ENCODE results near the gene ATP10A.

ATP10A gene

DNA sequence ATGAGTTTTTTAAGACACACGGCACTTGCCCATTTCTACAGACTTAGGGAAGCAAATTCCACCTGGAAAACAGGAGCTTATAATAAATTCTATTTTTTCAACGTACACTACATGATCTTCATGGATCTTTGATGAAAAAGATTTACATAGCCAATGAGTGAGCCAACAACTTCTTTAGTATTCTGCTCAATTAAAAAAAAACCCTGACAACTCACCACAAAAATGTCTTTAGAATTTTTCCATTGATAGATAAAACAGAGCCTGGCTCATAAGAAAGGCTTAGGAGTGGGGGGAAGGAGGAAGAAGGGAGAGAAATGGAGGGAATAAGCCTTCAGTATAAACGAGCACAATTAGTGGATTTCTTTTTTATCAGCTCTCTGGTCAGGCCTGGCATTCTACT is 126.7 kb downstream of the ATP10A start:
- H3K4me3 ChIP-seq (replicated peaks; ENCODE audit: low read depth, low read length), result no peak overlapping the region
- TF ChIP-seq, protein P1, sequence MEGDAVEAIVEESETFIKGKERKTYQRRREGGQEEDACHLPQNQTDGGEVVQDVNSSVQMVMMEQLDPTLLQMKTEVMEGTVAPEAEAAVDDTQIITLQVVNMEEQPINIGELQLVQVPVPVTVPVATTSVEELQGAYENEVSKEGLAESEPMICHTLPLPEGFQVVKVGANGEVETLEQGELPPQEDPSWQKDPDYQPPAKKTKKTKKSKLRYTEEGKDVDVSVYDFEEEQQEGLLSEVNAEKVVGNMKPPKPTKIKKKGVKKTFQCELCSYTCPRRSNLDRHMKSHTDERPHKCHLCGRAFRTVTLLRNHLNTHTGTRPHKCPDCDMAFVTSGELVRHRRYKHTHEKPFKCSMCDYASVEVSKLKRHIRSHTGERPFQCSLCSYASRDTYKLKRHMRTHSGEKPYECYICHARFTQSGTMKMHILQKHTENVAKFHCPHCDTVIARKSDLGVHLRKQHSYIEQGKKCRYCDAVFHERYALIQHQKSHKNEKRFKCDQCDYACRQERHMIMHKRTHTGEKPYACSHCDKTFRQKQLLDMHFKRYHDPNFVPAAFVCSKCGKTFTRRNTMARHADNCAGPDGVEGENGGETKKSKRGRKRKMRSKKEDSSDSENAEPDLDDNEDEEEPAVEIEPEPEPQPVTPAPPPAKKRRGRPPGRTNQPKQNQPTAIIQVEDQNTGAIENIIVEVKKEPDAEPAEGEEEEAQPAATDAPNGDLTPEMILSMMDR (IDR thresholded peaks at IDR 0.05; ENCODE audit: low read length, missing control alignments), result no peak
- DNase-seq (ENCODE audit: low read depth), result no peak

DNA sequence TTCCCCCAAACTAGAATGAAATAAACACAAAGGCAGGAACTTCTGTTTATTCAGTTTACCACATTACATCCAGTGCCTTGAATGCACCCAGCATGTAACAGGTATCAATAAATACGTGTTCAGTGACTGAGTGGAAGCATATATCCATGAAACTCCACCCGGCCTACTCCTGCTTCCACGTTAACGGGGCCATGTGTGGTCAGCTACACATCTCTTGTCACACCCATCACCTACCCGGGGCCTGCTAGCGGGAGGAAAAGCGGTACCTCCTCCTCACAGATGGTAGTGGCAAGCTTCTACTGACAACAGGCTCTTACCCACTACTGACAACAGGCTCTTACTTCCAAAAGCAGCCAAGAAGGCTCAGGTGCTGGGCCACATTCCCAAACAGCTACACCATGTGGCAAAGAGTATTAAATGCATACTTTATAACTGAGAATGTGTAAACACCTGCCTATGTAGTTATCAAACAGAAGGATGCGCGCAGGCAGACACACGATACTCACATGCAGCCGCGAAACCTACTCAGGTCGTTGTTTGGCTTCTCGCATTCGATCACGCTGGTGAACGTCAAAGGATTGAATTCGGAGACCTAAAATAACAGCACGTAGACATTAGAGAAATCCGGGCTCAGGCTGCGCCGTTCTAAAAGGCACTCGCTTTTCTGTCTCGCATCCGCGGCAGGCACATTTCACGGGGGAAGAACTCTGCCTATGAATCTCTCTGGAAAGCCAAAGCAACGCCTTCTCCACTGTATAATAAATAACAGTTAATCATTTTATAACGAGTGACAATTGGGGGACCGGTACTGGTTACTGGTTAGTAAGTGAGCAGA is 127.4 kb downstream of the ATP10A start:
- H3K4me3 ChIP-seq (replicated peaks; ENCODE audit: low read depth, low read length), result no peak overlapping the region
- TF ChIP-seq, protein P1 (IDR thresholded peaks at IDR 0.05; ENCODE audit: low read length, missing control alignments), result no peak
- no peak for DNase-seq (ENCODE audit: low read depth)

DNA sequence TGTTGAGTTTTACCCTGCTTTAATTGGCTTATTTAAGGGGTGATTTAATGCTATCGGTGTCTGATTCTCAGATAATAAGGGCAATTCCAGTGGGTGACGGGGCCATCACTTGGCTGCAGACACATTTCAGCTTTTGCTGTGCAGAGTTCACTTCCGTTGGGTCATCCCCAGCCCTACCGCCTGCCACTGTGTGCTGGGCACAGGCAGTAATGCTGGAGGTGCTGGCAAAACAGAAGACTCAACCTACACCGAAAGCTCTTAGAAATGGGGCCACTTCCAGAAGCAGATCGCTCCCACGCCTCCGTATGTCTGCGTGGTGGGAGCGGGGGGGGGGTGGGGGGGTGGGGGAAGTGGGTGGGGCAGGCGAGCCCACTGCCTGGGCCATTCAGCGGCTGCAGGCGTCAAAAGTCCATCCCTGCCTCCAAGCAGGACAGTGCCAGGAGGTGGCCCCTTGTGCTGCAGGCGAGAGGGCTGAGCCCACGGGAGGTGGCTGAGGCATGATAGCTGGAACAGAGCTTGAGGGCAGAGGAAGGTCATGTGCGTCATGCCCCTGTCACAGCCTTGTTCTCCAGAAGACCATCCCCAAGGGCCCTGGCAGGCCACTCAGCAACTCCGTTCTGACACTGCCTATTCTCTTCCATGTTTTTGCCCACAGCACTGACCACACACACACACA is 128.3 kb downstream of the ATP10A start:
- no peak for DNase-seq (ENCODE audit: low read depth)
- TF ChIP-seq, protein P1 (IDR thresholded peaks at IDR 0.05; ENCODE audit: low read length, missing control alignments), result no peak
- H3K4me3 ChIP-seq (replicated peaks; ENCODE audit: low read depth, low read length), result no peak overlapping the region

DNA sequence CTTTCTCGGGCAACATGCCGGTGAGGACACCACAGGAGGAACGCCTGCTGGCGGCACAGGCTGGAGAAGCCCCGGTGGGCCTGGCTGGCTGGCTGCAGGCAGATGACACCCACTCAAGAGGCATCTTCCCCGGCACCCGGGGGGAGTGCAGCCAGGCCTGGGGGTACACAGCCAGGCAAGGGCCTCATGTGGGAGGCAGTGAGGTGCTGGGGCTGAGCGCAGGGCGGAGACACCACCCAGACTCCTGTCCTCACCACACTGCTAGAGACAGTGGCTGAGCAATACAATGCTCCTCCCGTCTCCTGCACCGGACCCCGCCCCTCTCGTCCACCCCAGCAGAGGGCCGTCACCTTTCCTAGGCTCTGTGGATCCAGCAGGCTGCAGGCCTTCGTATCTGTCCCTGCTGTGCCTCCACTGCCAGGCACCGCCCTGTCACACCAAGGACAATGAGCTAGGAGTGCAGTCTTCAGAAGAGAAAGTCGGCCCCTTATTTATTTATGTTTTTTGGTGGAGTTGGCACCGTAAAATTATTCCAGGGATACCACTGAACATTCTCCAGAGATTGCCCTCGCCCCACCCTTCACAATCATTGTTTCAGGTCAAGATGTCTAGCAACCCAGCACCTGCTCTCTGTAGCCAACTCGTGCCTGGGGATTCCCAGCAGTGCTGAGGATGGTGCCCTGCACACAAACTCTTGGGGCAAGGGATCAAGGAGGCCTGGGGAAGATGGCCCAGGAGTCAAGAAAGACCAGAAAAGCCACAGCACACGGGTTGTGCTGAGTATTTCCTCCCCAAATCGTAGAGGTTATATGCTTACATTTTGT is 129.1 kb downstream of the ATP10A start:
- DNase-seq (ENCODE audit: low read depth), result no peak
- no peak overlapping the region for H3K4me3 ChIP-seq (replicated peaks; ENCODE audit: low read depth, low read length)
- TF ChIP-seq, protein P1 (IDR thresholded peaks at IDR 0.05; ENCODE audit: low read length, missing control alignments), result no peak

DNA sequence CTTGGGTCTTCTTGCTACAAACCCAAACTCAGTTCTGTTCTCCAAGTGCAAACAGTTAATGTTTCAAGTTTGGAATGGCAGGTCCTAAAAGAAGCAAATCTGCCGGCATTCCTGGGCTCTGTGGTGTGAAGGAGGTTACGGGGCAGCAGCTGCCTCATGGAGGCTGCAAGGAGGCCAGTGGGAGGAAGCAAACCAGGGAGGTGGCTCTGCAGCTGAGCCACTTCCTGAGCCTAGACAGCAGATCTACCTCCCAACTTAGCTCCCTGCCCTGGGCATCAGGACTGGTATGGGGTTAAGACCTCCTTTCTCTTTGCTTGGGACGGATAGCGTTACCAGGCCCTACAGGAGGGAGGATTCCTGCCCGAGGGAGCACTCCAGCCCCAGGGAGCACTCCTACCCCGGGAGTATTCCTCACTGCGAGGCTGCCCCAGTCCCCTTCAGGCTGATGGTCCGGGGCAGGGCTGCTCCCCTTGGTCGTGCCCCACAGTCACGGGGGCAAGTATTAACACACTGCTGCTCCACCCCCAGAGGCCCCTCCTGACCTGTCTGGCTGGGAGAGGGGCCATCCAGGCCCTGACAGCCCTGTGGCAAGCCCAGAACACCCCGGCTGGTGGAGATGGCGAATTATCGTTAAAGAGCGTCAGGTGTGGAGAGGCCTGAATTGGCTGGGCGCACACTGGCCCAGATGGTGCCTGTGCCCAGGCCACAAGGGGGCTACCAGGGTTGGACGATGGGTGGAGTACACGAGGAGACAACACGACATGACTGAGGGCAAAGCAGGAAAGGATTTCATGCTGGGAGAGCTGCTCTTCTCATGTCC is 129.9 kb downstream of the ATP10A start:
- DNase-seq (ENCODE audit: low read depth), result no peak
- H3K4me3 ChIP-seq (replicated peaks; ENCODE audit: low read depth, low read length), result no peak overlapping the region
- TF ChIP-seq, protein P1 (IDR thresholded peaks at IDR 0.05; ENCODE audit: low read length, missing control alignments), result no peak

DNA sequence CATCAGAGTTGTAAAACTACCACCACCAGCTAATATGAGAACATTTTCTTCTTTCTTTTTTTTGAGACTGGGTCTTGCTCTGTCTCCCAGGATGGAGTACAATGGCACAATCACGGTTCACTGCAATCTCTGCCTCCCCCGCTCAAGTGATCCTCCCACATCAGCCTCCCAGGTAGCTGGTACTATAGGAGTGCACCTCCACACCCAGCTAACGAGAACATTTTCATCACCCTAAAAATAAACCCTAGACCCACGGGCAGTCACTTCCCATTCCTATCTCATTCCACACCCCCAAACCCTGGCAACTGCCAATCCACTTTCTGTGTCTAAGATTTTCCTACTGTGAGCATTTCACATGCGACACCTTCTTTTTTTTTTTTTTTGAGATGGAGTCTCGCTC is 130.9 kb downstream of the ATP10A start:
- DNase-seq (ENCODE audit: low read depth), result no peak
- H3K4me3 ChIP-seq (replicated peaks; ENCODE audit: low read depth, low read length), result no peak overlapping the region
- TF ChIP-seq, protein P1 (IDR thresholded peaks at IDR 0.05; ENCODE audit: low read length, missing control alignments), result no peak

All from fibroblast of pulmonary artery (primary cell).